Astrocyte of the spinal cord (primary cell): ENCODE measurements around the gene NMT2.

Source experiments
- DNase-seq: peaks from one replicate; pipeline ENCODE4 v3.0.0; 2011; ENCODE audit warnings: low read depth, low spot score
- H3K4me3 ChIP-seq: 2 replicates; pipeline ENCODE4 v1.5.1; 2011; ENCODE audit warnings: low read depth, mild to moderate bottlenecking, low read length, moderate library complexity
- in situ Hi-C: cut with HindIII; loops from 2 replicates; pipeline ENCODE4 v1.10.0; 2017; ENCODE audit warnings: low sequenced_read_pairs
- TF ChIP-seq, protein P1 (sequence below): IDR thresholded peaks from 2 replicates; pipeline ENCODE4 v1.5.1; 2012; ENCODE audit warnings: low read depth, mild to moderate bottlenecking, low read length, inconsistent platforms

NMT2 gene

DNA sequence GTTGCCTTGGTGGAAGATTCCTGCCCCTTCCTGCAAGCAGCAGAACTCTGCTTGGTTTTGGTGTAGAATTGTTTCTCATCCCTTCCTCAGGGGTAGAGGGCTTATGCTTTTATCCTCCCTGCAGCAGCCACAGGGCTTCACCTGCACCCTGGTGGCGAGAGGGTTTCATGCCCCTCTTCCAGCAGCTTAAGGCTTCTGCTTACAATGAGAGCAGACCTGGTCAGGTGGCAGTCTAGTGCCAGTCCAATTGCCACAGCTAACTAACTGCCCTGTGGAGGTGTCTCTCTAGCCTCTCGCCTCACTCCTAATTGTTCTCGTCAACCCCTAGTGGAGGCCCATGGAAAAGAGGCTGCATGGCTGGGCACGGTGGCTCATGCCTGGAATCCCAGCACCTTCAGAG is 99.3 kb downstream of the NMT2 start:
- TF ChIP-seq, protein P1, sequence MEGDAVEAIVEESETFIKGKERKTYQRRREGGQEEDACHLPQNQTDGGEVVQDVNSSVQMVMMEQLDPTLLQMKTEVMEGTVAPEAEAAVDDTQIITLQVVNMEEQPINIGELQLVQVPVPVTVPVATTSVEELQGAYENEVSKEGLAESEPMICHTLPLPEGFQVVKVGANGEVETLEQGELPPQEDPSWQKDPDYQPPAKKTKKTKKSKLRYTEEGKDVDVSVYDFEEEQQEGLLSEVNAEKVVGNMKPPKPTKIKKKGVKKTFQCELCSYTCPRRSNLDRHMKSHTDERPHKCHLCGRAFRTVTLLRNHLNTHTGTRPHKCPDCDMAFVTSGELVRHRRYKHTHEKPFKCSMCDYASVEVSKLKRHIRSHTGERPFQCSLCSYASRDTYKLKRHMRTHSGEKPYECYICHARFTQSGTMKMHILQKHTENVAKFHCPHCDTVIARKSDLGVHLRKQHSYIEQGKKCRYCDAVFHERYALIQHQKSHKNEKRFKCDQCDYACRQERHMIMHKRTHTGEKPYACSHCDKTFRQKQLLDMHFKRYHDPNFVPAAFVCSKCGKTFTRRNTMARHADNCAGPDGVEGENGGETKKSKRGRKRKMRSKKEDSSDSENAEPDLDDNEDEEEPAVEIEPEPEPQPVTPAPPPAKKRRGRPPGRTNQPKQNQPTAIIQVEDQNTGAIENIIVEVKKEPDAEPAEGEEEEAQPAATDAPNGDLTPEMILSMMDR, result no peak
- no peak overlapping the region for H3K4me3 ChIP-seq
- in situ Hi-C loops, result no loop called here
- DNase-seq, result no peak

DNA sequence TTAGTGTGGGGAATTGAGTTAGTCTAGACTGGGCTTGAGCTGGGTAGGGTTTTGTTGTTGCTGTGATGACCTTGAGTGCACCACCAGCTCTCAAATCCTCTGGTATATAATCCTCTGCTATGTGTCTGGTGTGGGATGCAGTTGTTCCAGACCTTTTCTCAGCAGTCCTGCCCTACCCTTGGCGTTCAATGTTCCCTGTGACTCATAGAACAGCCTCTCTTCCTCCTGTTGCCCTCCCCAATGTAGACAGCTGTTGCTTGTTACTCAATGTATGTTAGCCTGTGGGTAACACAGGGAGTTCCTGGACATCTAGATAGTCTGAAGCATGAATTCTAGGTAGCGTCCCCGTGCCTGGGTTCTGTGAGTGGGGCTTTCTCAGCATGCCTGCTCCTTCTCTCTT is 99.7 kb downstream of the NMT2 start:
- no peak overlapping the region for H3K4me3 ChIP-seq
- TF ChIP-seq, protein P1, result no peak
- in situ Hi-C loops, result no loop called here
- peak; percentile 61 for DNase-seq

DNA sequence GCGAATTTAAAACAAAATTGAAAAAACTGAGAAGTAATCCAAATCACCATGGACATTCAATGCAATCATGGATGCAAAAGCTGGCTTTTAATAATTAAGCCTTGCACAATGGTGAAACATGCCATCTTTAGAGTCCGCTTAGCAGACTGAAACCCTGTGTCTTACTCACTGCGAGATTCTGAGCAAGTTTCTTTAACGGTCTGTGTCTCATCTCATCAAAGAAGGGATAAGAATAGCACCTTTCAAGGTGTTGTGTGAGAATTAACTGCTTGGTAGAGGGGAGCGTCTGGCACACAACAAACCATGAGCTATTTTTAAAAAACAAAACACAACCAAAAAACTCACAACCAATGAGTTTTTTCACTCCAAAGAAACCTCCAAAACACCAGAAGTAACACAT is 101.3 kb downstream of the NMT2 start:
- DNase-seq, result no peak
- no peak overlapping the region for H3K4me3 ChIP-seq
- TF ChIP-seq, protein P1, result no peak
- in situ Hi-C loops, result no loop called here

GRCh38 chr10:15060638-15061037 is 107.9 kb downstream of the NMT2 start:
- in situ Hi-C loops, result no loop called here
- TF ChIP-seq, protein P1, result no peak
- no peak overlapping the region for H3K4me3 ChIP-seq
- DNase-seq, result no peak

GRCh38 chr10:15059914-15060313 is 108.6 kb downstream of the NMT2 start:
- in situ Hi-C loops, result no loop called here
- TF ChIP-seq, protein P1, result no peak
- H3K4me3 ChIP-seq, result no peak overlapping the region
- no peak for DNase-seq

DNA sequence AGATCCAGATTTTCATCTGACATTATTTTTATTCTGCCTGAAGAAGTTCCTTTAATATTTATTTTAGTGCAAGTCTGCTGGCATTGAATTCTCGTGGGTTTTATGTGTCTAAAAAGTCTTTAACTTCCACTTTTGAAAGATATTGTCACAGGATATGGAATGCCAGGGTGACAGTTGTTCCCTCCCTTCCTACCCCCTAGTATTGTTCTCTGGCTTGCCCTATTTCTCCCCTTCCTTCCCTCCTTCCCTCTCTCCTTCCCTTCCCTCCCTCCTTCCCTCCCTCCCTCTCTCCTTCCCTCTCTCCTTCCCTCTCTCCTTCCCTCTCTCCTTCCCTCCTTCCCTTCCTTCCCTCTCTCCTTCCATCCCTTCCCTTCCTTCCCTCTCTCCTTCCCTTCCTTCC is 109.8 kb downstream of the NMT2 start:
- TF ChIP-seq, protein P1, result no peak
- no peak overlapping the region for H3K4me3 ChIP-seq
- in situ Hi-C loops, result no loop called here

More for the DNA sequence above, 109.8 kb downstream of the NMT2 start:
- no peak for DNase-seq
